ENCODE results near the gene SMAD2.

DNA sequence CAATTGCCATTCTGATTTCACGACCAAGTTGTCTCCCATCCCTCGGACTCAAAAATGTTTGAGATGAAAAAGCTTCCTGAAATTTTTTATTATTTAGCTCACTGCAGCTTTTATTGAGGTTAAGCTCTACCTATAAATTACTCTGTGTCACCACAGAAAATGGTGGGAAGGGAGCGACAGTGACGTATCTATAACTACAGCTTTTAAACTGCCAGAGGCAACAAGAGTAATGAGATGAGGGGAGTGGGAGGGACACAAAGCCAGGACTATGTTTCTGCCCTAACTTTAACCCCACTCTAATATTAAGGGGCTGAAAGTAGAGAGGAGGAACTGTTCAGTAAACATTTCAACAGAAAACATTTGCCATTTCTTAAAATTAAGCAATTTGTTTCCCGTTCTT is 37.4 kb downstream of the SMAD2 start:
- TF ChIP-seq, protein P1, sequence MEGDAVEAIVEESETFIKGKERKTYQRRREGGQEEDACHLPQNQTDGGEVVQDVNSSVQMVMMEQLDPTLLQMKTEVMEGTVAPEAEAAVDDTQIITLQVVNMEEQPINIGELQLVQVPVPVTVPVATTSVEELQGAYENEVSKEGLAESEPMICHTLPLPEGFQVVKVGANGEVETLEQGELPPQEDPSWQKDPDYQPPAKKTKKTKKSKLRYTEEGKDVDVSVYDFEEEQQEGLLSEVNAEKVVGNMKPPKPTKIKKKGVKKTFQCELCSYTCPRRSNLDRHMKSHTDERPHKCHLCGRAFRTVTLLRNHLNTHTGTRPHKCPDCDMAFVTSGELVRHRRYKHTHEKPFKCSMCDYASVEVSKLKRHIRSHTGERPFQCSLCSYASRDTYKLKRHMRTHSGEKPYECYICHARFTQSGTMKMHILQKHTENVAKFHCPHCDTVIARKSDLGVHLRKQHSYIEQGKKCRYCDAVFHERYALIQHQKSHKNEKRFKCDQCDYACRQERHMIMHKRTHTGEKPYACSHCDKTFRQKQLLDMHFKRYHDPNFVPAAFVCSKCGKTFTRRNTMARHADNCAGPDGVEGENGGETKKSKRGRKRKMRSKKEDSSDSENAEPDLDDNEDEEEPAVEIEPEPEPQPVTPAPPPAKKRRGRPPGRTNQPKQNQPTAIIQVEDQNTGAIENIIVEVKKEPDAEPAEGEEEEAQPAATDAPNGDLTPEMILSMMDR (IDR thresholded peaks at IDR 0.05; ENCODE audit: low read length): no peak
- no peak for TF ChIP-seq EZH2phosphoT487 (IDR thresholded peaks at IDR 0.05; ENCODE audit: low read length)
